Activated T-helper 17 cell treated with anti-CD3 and anti-CD28 coated beads, Interleukin-2, amount 50 U/mL, for 72 hours (primary cell): Measurements from ENCODE around the gene TP53. TPM values are rescaled to one million over a fixed set of nuclear protein-coding genes. Genes with fewer than 3 reads are reported as not detected.
"Not testable (repeated sequence)": the region's sequence is repeated elsewhere in the genome, so short reads cannot be mapped to it uniquely, and the experiment has no call there.

ENCODE experiments used
- ATAC-seq: fragments of 150-1000 bp; cut with Tn5 transposase; replicated peaks from 2 replicates; pipeline ENCODE4 v1.10.0; 2021; ENCODE audit warnings: mild to moderate bottlenecking, moderate library complexity
- H3K27ac Mint-ChIP-seq: one replicate; pipeline ENCODE4 v1.8.0; 2022; ENCODE audit warnings: mixed read lengths
- H3K27me3 Mint-ChIP-seq: one replicate; pipeline ENCODE4 v1.8.0; 2022; ENCODE audit warnings: mixed read lengths
- H3K36me3 Mint-ChIP-seq: one replicate; pipeline ENCODE4 v1.8.0; 2022; ENCODE audit warnings: low read depth, mild to moderate bottlenecking, mixed read lengths
- H3K4me1 Mint-ChIP-seq: one replicate; pipeline ENCODE4 v1.8.0; 2022; ENCODE audit warnings: mixed read lengths
- H3K4me3 Mint-ChIP-seq: one replicate; pipeline ENCODE4 v1.8.0; 2022; ENCODE audit warnings: mild to moderate bottlenecking, mixed read lengths
- H3K9me3 Mint-ChIP-seq: one replicate; pipeline ENCODE4 v1.8.0; 2022; ENCODE audit warnings: mixed read lengths
- total RNA-seq, 2 donors: library from RNA; stranded (reverse); gene quantifications; one replicate each; pipeline ENCODE4 v1.2.3, GENCODE V29; 2022

The TP53 gene
- total RNA-seq, 2 donors from 2014 or later, result 79.0 to 137 TPM

- Mint-ChIP-seq H3K4me1 (no peaks in the 10 kb centered on the region), H3K27ac (no peak overlapping the region), H3K4me3 (no peak overlapping the region), H3K9me3 (no peaks in the 10 kb centered on the region), H3K27me3 (no peaks in the 10 kb centered on the region), H3K36me3 (peaks cover 69% of the 10 kb centered on the region)
- ATAC-seq, result no peak
Observed at GRCh38 chr17:7667656-7668406, 19.5 kb downstream of the TP53 start.

- no peak for ATAC-seq
- H3K9me3 Mint-ChIP-seq, result no peaks in the 10 kb centered on the region
- H3K36me3 Mint-ChIP-seq, result no peaks in the 10 kb centered on the region
- H3K27me3 Mint-ChIP-seq, result no peaks in the 10 kb centered on the region
- H3K4me3 Mint-ChIP-seq, result no peak overlapping the region
- H3K4me1 Mint-ChIP-seq, result no peaks in the 10 kb centered on the region
- no peak overlapping the region for H3K27ac Mint-ChIP-seq
Observed at GRCh38 chr17:7656958-7657609, 30.2 kb downstream of the TP53 start.

GRCh38 chr17:7655541-7655840, 31.8 kb downstream of the TP53 start:
- Mint-ChIP-seq H3K27ac (no peak overlapping the region), H3K36me3 (peaks cover 2% of the 10 kb centered on the region), H3K27me3 (peaks cover 8% of the 10 kb centered on the region), H3K9me3 (no peaks in the 10 kb centered on the region), H3K4me3 (no peak overlapping the region), H3K4me1 (peaks cover 8% of the 10 kb centered on the region)
- ATAC-seq, result no peak

- no peaks in the 10 kb centered on the region for H3K9me3 Mint-ChIP-seq
- no peak overlapping the region for H3K4me3 Mint-ChIP-seq
- peaks cover 13% of the 10 kb centered on the region for H3K27me3 Mint-ChIP-seq
- H3K27ac Mint-ChIP-seq, result no peak overlapping the region
- no peak for ATAC-seq
- peaks cover 5% of the 10 kb centered on the region for H3K36me3 Mint-ChIP-seq
- peaks cover 13% of the 10 kb centered on the region for H3K4me1 Mint-ChIP-seq
Observed at GRCh38 chr17:7654832-7655540, 32.3 kb downstream of the TP53 start.

GRCh38 chr17:7652388-7653356, 34.6 kb downstream of the TP53 start:
- H3K4me1 Mint-ChIP-seq, result peaks cover 16% of the 10 kb centered on the region
- peaks cover 16% of the 10 kb centered on the region for H3K27me3 Mint-ChIP-seq
- H3K27ac Mint-ChIP-seq, result no peak overlapping the region
- no peak for ATAC-seq
- H3K9me3 Mint-ChIP-seq, result no peaks in the 10 kb centered on the region
- H3K36me3 Mint-ChIP-seq, result peaks cover 5% of the 10 kb centered on the region
- peak overlapping the region; percentile 37 for H3K4me3 Mint-ChIP-seq

- peaks cover 16% of the 10 kb centered on the region for H3K4me1 Mint-ChIP-seq
- ATAC-seq, result no peak
- peak overlapping the region; percentile 37 for H3K4me3 Mint-ChIP-seq
- peaks cover 5% of the 10 kb centered on the region for H3K36me3 Mint-ChIP-seq
- no peaks in the 10 kb centered on the region for H3K9me3 Mint-ChIP-seq
- H3K27ac Mint-ChIP-seq, result no peak overlapping the region
- H3K27me3 Mint-ChIP-seq, result peaks cover 17% of the 10 kb centered on the region
Observed at GRCh38 chr17:7651665-7652387, 35.5 kb downstream of the TP53 start.

GRCh38 chr17:7651097-7651664, 36.1 kb downstream of the TP53 start:
- H3K9me3 Mint-ChIP-seq, result no peaks in the 10 kb centered on the region
- H3K36me3 Mint-ChIP-seq, result peaks cover 5% of the 10 kb centered on the region
- peak overlapping the region; percentile 84 for H3K4me3 Mint-ChIP-seq
- no peak overlapping the region for H3K27ac Mint-ChIP-seq
- H3K27me3 Mint-ChIP-seq, result peaks cover 24% of the 10 kb centered on the region
- H3K4me1 Mint-ChIP-seq, result peaks cover 16% of the 10 kb centered on the region
- ATAC-seq, result no peak

- peaks cover 26% of the 10 kb centered on the region for H3K27me3 Mint-ChIP-seq
- ATAC-seq, result peak; percentile 91
- no peaks in the 10 kb centered on the region for H3K9me3 Mint-ChIP-seq
- H3K36me3 Mint-ChIP-seq, result peaks cover 5% of the 10 kb centered on the region
- H3K4me3 Mint-ChIP-seq, result peak within 1 kb of the TSS; percentile 84
- H3K27ac Mint-ChIP-seq, result peak within 1 kb of the TSS; percentile 83
- H3K4me1 Mint-ChIP-seq, result peaks cover 16% of the 10 kb centered on the region
Observed at GRCh38 chr17:7650509-7651096, 36.7 kb downstream of the TP53 start, which contains the start of gene ATP1B2. Gene ATP1B2, plus strand, starts transcription at chr17:7650926. Its CDS starts 593 bp downstream, at chr17:7651519.

- Mint-ChIP-seq H3K4me1 (peaks cover 21% of the 10 kb centered on the region), H3K27ac (no peak overlapping the region), H3K4me3 (no peak overlapping the region), H3K27me3 (peaks cover 26% of the 10 kb centered on the region), H3K36me3 (peaks cover 5% of the 10 kb centered on the region), H3K9me3 (no peaks in the 10 kb centered on the region)
- no peak for ATAC-seq
Observed at GRCh38 chr17:7647018-7647417, 40.3 kb downstream of the TP53 start.

- Mint-ChIP-seq H3K27me3 (peaks cover 26% of the 10 kb centered on the region), H3K4me3 (no peak overlapping the region), H3K4me1 (peaks cover 21% of the 10 kb centered on the region), H3K9me3 (no peaks in the 10 kb centered on the region), H3K27ac (no peak overlapping the region), H3K36me3 (peaks cover 5% of the 10 kb centered on the region)
- no peak for ATAC-seq
Observed at GRCh38 chr17:7646457-7646856, 40.8 kb downstream of the TP53 start.

GRCh38 chr17:7644775-7645174, 42.5 kb downstream of the TP53 start:
- Mint-ChIP-seq H3K36me3 (no peaks in the 10 kb centered on the region), H3K27me3 (peaks cover 11% of the 10 kb centered on the region), H3K4me3 (no peak overlapping the region), H3K9me3 (no peaks in the 10 kb centered on the region), H3K27ac (no peak overlapping the region), H3K4me1 (peaks cover 6% of the 10 kb centered on the region)
- ATAC-seq, result peak; percentile 71

GRCh38 chr17:7641635-7642034, 45.7 kb downstream of the TP53 start:
- not testable (repeated sequence) for H3K9me3 Mint-ChIP-seq, ATAC-seq, H3K27me3 Mint-ChIP-seq, H3K36me3 Mint-ChIP-seq, H3K27ac Mint-ChIP-seq, H3K4me1 Mint-ChIP-seq
- H3K4me3 Mint-ChIP-seq, result peak overlapping the region; percentile 53

GRCh38 chr17:7640783-7641182, 46.5 kb downstream of the TP53 start:
- H3K4me1 Mint-ChIP-seq, result peaks cover 5% of the 10 kb centered on the region
- no peak overlapping the region for H3K4me3 Mint-ChIP-seq
- H3K9me3 Mint-ChIP-seq, result no peaks in the 10 kb centered on the region
- no peak for ATAC-seq
- no peaks in the 10 kb centered on the region for H3K27me3 Mint-ChIP-seq
- no peak overlapping the region for H3K27ac Mint-ChIP-seq
- no peaks in the 10 kb centered on the region for H3K36me3 Mint-ChIP-seq
